Adrenal gland (tissue), 12 donors: ENCODE data around the gene STEAP1. TPM values are rescaled to one million over a fixed set of nuclear protein-coding genes. Genes with fewer than 3 reads are reported as not detected.

ENCODE experiments used
- DNase-seq, 7 donors: peaks; one replicate each; pipeline ENCODE4 v3.0.0-alpha.2; 2019 to 2020
- H3K27ac ChIP-seq, 5 donors: fragments of 200-600 bp; sonication (generic) in 4 of 5; 1 replicate in 3 of 5; 2 replicates in 2 of 5; pipeline versions ENCODE4 v1.5.1 to v1.8.0; 2016 to 2020; ENCODE audit warnings: mild to moderate bottlenecking in 1 of 5
- H3K27me3 ChIP-seq: fragments of 200-600 bp; 2 replicates; pipeline ENCODE4 v1.8.0; 2021
- H3K36me3 ChIP-seq, 2 donors: fragments of 200-600 bp; replicated peaks in 1 of 2; 1 replicate in 1 of 2; 2 replicates in 1 of 2; pipeline versions ENCODE4 v1.5.1 to v1.8.0; 2018 to 2022
- H3K4me1 ChIP-seq, 2 donors: fragments of 200-600 bp; replicated peaks in 1 of 2; 1 replicate in 1 of 2; 2 replicates in 1 of 2; pipeline versions ENCODE4 v1.5.1 to v1.8.0; 2018 to 2021
- H3K4me3 ChIP-seq, 4 donors: fragments of 200-600 bp; sonication (generic) in 3 of 4; one replicate each; pipeline ENCODE4 v1.5.1; 2016 to 2018
- H3K9me3 ChIP-seq, 3 donors: fragments of 200-600 bp; sonication (generic) in 1 of 3; replicated peaks in 1 of 3; 1 replicate in 2 of 3; 2 replicates in 1 of 3; pipeline versions ENCODE4 v1.5.1 to v1.8.0; 2016 to 2021
- POLR2A ChIP-seq, 2 donors: fragments of 450-650 bp; IDR thresholded peaks; one replicate each; pipeline ENCODE4 v1.6.1; 2017; ENCODE audit warnings: antibody characterized with exemption in 2 of 2, mild to moderate bottlenecking in 2 of 2, moderate library complexity in 1 of 2
- WGBS, 4 donors: extraction: QIAGEN DNeasy Blood & Tissue Kit in 2 of 4; methylation state at CpG; one replicate each; pipeline versions ENCODE4 v1.1.5 to v1.1.7; 2013 to 2017; 5-methylcytosine and 5-hydroxymethylcytosine counted together
- intact Hi-C, 2 donors: fragments of 100-400 bp; cut with DNase I; formaldehyde crosslinking; loops; one replicate each; pipeline versions ENCODE4 v1.14.1 to v1.15.0; 2022 to 2023
- polyA plus RNA-seq, 3 donors: library from polyadenylated mRNA; stranded (reverse); fragments of 200-250 nt in 2 of 3; fragments of 350-450 nt in 1 of 3; fragmentation: Illumina TruSeq in 1 of 3; extraction: RNeasy Lipid Tissue Mini Kit (QIAGEN cat#74804) in 1 of 3; gene quantifications; one replicate each; pipeline ENCODE4 v1.2.3, GENCODE V29; 2013 to 2014
- total RNA-seq, 9 donors: library from RNA; depleted of rRNA in 4 of 9; stranded (reverse); fragments of >200 nt in 4 of 9; fragments of 120-200 nt in 1 of 9; fragmentation: NEBNext Ultra II Directional in 1 of 9; extraction: Animal tissue kit (Norgen Biotek cat#: 25700) in 1 of 9; gene quantifications; one replicate each; pipeline versions ENCODE4 v1.1.0 to v1.2.4, GENCODE V29; 2013 to 2023
- TF ChIP-seq, protein P1 (sequence below), 6 experiments: fragments of 450-650 bp in 4 of 6; fragments of 200-600 bp in 2 of 6; sonication (generic) in 1 of 6; IDR thresholded peaks; 1 replicate in 5 of 6; 2 replicates in 1 of 6; pipeline versions ENCODE4 v1.5.1 to v1.8.0; 2016 to 2021; ENCODE audit warnings: antibody characterized with exemption in 6 of 6, mild to moderate bottlenecking in 2 of 6, moderate library complexity in 1 of 6
- donor health status: healthy with polysubstance abuse.
- donor health status: Bipolar disorder and iron deficiency.
- donor health status: DM: yes; HTN: yes; CAD: no.
- donor health status: DM: no; HTN: no; CAD: no.
- donor health status: DM: no; HTN: no; CAD: no.
- donor health status: DM: yes; HTN: yes; CAD: no.

The STEAP1 gene
- total and polyA plus RNA-seq, 12 donors, result 0.35 to 11.8 (median 2.0) TPM

DNA sequence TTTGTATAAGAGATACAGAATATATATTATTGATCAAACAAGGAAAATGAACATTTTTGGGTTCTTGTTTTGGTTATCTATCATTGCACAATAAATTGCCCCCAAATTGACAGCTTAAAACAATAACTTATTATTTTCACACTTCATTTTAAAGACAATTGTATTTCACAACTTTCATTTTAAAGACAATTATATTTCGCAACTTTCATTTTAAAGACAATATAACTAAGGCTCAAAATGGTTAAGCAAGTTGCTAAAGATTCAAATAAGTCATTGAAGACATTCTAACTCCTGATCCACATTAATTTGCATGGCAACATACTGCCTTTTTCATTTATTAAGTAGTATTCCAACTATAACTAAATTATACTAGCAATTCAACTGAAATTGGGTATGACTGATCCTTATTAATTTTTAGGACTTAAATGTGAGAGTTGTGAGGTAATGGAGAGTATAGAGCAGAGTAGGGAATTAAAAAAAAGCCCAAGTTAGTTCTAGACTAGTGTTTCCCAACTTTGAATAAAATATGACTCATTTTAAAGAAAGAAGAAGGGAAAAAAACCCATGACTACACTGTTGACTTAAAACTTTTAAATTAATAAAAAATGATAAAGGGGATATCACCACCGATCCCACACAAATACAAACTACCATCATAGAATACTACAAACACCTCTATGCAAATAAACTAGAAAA is 47.4 kb downstream of the STEAP1 start:
- TF ChIP-seq, protein P1, sequence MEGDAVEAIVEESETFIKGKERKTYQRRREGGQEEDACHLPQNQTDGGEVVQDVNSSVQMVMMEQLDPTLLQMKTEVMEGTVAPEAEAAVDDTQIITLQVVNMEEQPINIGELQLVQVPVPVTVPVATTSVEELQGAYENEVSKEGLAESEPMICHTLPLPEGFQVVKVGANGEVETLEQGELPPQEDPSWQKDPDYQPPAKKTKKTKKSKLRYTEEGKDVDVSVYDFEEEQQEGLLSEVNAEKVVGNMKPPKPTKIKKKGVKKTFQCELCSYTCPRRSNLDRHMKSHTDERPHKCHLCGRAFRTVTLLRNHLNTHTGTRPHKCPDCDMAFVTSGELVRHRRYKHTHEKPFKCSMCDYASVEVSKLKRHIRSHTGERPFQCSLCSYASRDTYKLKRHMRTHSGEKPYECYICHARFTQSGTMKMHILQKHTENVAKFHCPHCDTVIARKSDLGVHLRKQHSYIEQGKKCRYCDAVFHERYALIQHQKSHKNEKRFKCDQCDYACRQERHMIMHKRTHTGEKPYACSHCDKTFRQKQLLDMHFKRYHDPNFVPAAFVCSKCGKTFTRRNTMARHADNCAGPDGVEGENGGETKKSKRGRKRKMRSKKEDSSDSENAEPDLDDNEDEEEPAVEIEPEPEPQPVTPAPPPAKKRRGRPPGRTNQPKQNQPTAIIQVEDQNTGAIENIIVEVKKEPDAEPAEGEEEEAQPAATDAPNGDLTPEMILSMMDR (IDR thresholded peaks at IDR 0.05), result no peak
- no peak for TF ChIP-seq POLR2A (IDR thresholded peaks at IDR 0.05)
- intact Hi-C loops, result no loop called here
- Histone ChIP-seq H3K27ac (no peak overlapping the region), H3K9me3 (no peaks in the 10 kb centered on the region), H3K4me1 (no peaks in the 10 kb centered on the region), H3K4me3 (no peak overlapping the region), H3K36me3 (no peaks in the 10 kb centered on the region), H3K27me3 (no peaks in the 10 kb centered on the region)
- DNase-seq, result no peak
- WGBS, 4 donors, result 94 to 98% (median 94%) methylated on average over 2 of the region's 2 CpGs

DNA sequence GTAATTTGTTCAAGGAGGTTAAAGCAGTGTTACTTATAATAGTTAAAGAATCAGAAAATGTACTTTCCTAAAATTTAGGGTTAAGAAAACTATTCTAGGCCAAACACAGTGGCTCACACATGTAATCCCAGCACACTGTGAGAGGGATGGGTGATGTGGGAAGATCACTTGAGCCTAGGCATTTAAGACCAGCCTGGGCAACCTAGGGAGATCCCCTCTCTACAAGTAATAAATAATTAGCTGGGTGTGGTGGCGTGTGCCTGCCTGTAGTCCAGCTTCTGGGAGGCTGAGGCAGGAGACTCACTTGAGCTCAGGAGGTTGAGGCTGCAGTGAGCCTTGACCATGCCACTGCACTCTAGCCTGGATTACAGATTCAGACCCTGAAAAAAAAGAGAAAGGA is 53.7 kb downstream of the STEAP1 start:
- Histone ChIP-seq H3K27ac (no peak overlapping the region), H3K9me3 (no peaks in the 10 kb centered on the region), H3K27me3 (no peaks in the 10 kb centered on the region), H3K4me3 (no peak overlapping the region), H3K36me3 (no peaks in the 10 kb centered on the region), H3K4me1 (peaks cover 6 to 9% of the 10 kb centered on the region in 2 donors)
- TF ChIP-seq POLR2A (IDR thresholded peaks at IDR 0.05), result no peak
- TF ChIP-seq, protein P1 (IDR thresholded peaks at IDR 0.05), result no peak
- 87 to 100% (median 96%) methylated on average over 1 of the region's 1 CpG for WGBS, 4 donors
- DNase-seq, result no peak
- intact Hi-C loops, result no loop called here

DNA sequence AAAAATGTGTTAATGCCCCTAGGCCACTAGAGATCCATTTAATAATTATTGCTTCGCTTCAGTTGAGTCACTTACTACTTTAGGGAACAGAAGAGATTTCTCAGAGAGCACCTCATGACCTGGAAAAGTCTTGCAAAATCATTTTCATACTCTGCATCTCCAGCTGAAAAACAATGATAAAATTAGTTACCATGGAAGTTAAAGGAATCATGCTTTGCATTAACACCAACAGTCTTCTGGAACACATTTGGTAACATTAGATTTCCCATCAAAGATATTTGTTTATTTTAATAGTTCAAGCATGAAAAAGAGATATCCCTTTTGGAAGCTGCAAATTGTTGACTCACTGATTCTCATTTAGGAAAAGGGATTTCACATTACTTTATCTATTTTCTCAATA is 55.5 kb downstream of the STEAP1 start:
- no peak overlapping the region for H3K4me3 ChIP-seq
- no peak for TF ChIP-seq POLR2A (IDR thresholded peaks at IDR 0.05)
- TF ChIP-seq, protein P1 (IDR thresholded peaks at IDR 0.05), result no peak
- 84 to 92% (median 86%) methylated on average over 1 of the region's 1 CpG for WGBS, 4 donors
- no peak overlapping the region for H3K27ac ChIP-seq
- DNase-seq, result no peak
- peaks cover 6 to 9% of the 10 kb centered on the region in 2 donors for H3K4me1 ChIP-seq
- no peaks in the 10 kb centered on the region for H3K9me3 ChIP-seq
- no peaks in the 10 kb centered on the region for H3K36me3 ChIP-seq
- no peaks in the 10 kb centered on the region for H3K27me3 ChIP-seq
- intact Hi-C loops, result no loop called here

DNA sequence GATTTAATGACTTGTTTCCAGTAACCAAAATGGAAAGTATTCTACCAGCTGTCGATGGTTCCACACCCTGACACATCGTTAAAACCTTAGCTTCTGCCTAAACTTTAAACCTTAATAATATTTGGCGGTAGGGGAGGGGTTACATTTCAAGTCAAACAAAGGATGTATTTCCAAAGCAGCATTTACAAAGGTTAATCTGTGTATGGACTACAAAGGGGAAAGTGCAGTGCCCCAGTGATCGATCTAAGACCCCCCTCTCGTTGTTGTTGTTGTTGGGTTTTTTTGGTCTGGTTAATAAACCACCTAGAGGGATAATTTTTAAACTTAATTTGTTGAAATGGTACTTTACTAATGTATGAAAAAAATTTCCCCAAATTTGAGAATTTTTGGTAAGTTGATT is 56.2 kb downstream of the STEAP1 start:
- Histone ChIP-seq H3K9me3 (no peaks in the 10 kb centered on the region), H3K27me3 (no peaks in the 10 kb centered on the region), H3K4me1 (peaks cover 6 to 9% of the 10 kb centered on the region in 2 donors), H3K36me3 (no peaks in the 10 kb centered on the region), H3K4me3 (no peak overlapping the region), H3K27ac (no peak overlapping the region)
- 82 to 92% (median 87%) methylated on average over 5 of the region's 5 CpGs for whole genome bisulfite sequencing, 4 donors
- DNase-seq, result no peak
- TF ChIP-seq, protein P1 (IDR thresholded peaks at IDR 0.05), result no peak
- no peak for TF ChIP-seq POLR2A (IDR thresholded peaks at IDR 0.05)
- intact Hi-C loops, result no loop called here
